HepG2 (cell line): ENCODE data around the gene HSPA14. TPM values are rescaled to one million over a fixed set of nuclear protein-coding genes. Genes with fewer than 3 reads are reported as not detected.

Experiments
- BHLHE40 ChIP-seq: IDR thresholded peaks from 2 replicates; pipeline ENCODE4 v1.6.1; 2011; ENCODE audit warnings: low read length, improper control_type of control experiment
- DR1 ChIP-seq: sonication (generic); formaldehyde crosslinking; IDR thresholded peaks from 2 replicates; pipeline ENCODE4 v1.8.0; 2021; ENCODE audit warnings: mild to moderate bottlenecking, missing genetic modification reagents, inconsistent platforms
- MBD4 ChIP-seq: IDR thresholded peaks from 2 replicates; pipeline ENCODE4 v1.6.1; 2012; ENCODE audit warnings: low read length, inconsistent platforms, borderline replicate concordance
- PHF21A ChIP-seq: sonication (generic); formaldehyde crosslinking; IDR thresholded peaks from 2 replicates; pipeline ENCODE4 v1.5.0; 2020; ENCODE audit warnings: mild to moderate bottlenecking, missing genetic modification reagents
- RFX5 ChIP-seq: IDR thresholded peaks from 2 replicates; pipeline ENCODE4 v1.6.1; 2011; ENCODE audit warnings: low read depth, low read length, improper control_type of control experiment
- SMAD9 ChIP-seq: sonication (generic); formaldehyde crosslinking; IDR thresholded peaks from 2 replicates; pipeline ENCODE4 v1.5.1; 2020; ENCODE audit warnings: mild to moderate bottlenecking, missing genetic modification reagents
- SRY ChIP-seq: sonication (generic); formaldehyde crosslinking; IDR thresholded peaks from 2 replicates; pipeline ENCODE4 v1.8.0; 2022; ENCODE audit warnings: mild to moderate bottlenecking, missing genetic modification reagents
- THYN1 ChIP-seq: sonication (generic); formaldehyde crosslinking; IDR thresholded peaks from 2 replicates; pipeline ENCODE4 v1.8.1; 2023; ENCODE audit warnings: low read depth, mild to moderate bottlenecking, moderate library complexity, missing genetic modification reagents, borderline replicate concordance
- ZKSCAN1 ChIP-seq: fragments of 150-350 bp; IDR thresholded peaks from 2 replicates; pipeline ENCODE4 v1.6.1; 2014; ENCODE audit warnings: low read length
- ZNF121 ChIP-seq: sonication (generic); formaldehyde crosslinking; IDR thresholded peaks from 2 replicates; pipeline ENCODE4 v1.5.0; 2020; ENCODE audit warnings: mild to moderate bottlenecking, missing genetic modification reagents
- ZNF777 ChIP-seq: sonication (generic); formaldehyde crosslinking; IDR thresholded peaks from 2 replicates; pipeline ENCODE4 v1.4.0; 2020; ENCODE audit warnings: missing genetic modification reagents
- polyA plus RNA-seq, 8 experiments: library from polyadenylated mRNA; depleted of rRNA in 3 of 8; stranded (reverse) in 7 of 8; unstranded in 1 of 8; fragments of >200 nt; fragmentation: Illumina TruSeq in 4 of 8; extraction: Trizol in 4 of 8; gene quantifications; 2 replicates each; pipeline versions ENCODE4 v1.2.1 to v1.2.3, GENCODE V29; 2011 to 2016; ENCODE audit warnings: low read depth in 4 of 8, missing spikeins in 1 of 8, mixed read lengths in 1 of 8; ENCODE audit not compliant: insufficient read depth in 1 of 8
- total RNA-seq, 5 experiments: library from RNA; depleted of rRNA; stranded (reverse); fragments of >200 nt; fragmentation: Illumina TruSeq; extraction: Trizol; gene quantifications; 2 replicates each; pipeline ENCODE4 v1.2.3, GENCODE V29; 2016; ENCODE audit warnings: low read depth in 1 of 5
- TF ChIP-seq, protein P1 (sequence below): sonication (generic); formaldehyde crosslinking; IDR thresholded peaks from 2 replicates; pipeline ENCODE4 v1.4.0; 2020; ENCODE audit warnings: missing genetic modification reagents, borderline replicate concordance
- TF ChIP-seq, protein P2 (sequence below): sonication (generic); formaldehyde crosslinking; IDR thresholded peaks from 2 replicates; pipeline ENCODE4 v1.5.0; 2020; ENCODE audit warnings: mild to moderate bottlenecking, missing genetic modification reagents, borderline replicate concordance
- TF ChIP-seq, protein P3 (sequence below): sonication (generic); formaldehyde crosslinking; IDR thresholded peaks from 2 replicates; pipeline ENCODE4 v1.4.0; 2020; ENCODE audit warnings: mild to moderate bottlenecking, missing genetic modification reagents
- TF ChIP-seq, protein P4 (sequence below): sonication (generic); formaldehyde crosslinking; IDR thresholded peaks from 2 replicates; pipeline ENCODE4 v1.4.0; 2020; ENCODE audit warnings: missing genetic modification reagents

HSPA14 gene
- total and polyA plus RNA-seq, 2 of the 13 experiments (the other 11 are each of a cell fraction or from before 2014, with no cell fraction given), result 10.7 to 29.8 TPM

DNA sequence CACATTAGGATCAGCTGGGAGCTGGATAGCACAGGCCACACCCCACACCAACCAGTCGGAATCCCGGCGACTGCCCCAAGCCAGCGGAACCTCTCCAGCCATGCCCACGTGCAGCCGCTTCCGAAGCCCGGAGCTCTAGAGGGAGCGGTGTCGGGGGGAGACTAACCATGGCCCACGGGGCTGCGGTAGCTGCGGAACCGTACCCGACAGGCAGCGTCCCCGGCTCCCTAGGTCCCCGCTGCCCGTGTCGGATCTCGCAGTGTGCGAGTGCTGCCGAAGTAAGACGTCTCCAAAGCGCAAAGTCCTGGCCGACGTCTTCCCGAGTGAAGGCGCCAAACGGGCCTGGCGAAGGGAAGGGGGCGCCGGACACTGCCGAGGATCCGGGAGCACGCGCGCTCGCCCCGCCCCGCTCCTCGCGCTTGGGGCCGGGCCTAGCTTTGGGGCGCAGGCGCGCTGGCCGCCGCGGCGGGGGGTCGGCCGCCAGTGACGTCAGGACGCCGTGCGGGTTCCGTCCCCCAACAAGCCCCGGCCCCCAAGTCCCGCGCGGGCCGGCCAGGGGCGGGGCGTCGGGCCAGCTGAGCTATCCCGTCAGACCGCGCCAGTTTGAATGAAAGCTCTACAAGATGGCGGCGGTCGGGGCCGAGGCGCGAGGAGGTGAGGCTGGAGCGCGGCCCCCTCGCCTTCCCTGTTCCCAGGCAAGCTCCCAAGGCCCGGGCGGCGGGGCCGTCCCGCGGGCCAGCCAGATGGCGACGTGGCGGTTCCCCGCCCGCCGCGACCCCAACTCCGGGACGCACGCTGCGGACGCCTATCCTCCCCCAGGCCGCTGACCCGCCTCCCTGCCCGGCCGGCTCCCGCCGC is 40.4 kb downstream of the HSPA14 start, which contains the start of gene SUV39H2 (continued):
- TF ChIP-seq, protein P1, sequence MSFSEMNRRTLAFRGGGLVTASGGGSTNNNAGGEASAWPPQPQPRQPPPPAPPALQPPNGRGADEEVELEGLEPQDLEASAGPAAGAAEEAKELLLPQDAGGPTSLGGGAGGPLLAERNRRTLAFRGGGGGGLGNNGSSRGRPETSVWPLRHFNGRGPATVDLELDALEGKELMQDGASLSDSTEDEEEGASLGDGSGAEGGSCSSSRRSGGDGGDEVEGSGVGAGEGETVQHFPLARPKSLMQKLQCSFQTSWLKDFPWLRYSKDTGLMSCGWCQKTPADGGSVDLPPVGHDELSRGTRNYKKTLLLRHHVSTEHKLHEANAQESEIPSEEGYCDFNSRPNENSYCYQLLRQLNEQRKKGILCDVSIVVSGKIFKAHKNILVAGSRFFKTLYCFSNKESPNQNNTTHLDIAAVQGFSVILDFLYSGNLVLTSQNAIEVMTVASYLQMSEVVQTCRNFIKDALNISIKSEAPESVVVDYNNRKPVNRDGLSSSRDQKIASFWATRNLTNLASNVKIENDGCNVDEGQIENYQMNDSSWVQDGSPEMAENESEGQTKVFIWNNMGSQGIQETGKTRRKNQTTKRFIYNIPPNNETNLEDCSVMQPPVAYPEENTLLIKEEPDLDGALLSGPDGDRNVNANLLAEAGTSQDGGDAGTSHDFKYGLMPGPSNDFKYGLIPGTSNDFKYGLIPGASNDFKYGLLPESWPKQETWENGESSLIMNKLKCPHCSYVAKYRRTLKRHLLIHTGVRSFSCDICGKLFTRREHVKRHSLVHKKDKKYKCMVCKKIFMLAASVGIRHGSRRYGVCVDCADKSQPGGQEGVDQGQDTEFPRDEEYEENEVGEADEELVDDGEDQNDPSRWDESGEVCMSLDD (CRISPR knock-in tag), result no peak; the same call in 1 of the 2 replicates
- peak; percentile 45; the same call in 1 of the 2 replicates for TF ChIP-seq ZNF121 (CRISPR knock-in tag)
- no peak for TF ChIP-seq PHF21A (CRISPR knock-in tag)
- TF ChIP-seq, protein P2, sequence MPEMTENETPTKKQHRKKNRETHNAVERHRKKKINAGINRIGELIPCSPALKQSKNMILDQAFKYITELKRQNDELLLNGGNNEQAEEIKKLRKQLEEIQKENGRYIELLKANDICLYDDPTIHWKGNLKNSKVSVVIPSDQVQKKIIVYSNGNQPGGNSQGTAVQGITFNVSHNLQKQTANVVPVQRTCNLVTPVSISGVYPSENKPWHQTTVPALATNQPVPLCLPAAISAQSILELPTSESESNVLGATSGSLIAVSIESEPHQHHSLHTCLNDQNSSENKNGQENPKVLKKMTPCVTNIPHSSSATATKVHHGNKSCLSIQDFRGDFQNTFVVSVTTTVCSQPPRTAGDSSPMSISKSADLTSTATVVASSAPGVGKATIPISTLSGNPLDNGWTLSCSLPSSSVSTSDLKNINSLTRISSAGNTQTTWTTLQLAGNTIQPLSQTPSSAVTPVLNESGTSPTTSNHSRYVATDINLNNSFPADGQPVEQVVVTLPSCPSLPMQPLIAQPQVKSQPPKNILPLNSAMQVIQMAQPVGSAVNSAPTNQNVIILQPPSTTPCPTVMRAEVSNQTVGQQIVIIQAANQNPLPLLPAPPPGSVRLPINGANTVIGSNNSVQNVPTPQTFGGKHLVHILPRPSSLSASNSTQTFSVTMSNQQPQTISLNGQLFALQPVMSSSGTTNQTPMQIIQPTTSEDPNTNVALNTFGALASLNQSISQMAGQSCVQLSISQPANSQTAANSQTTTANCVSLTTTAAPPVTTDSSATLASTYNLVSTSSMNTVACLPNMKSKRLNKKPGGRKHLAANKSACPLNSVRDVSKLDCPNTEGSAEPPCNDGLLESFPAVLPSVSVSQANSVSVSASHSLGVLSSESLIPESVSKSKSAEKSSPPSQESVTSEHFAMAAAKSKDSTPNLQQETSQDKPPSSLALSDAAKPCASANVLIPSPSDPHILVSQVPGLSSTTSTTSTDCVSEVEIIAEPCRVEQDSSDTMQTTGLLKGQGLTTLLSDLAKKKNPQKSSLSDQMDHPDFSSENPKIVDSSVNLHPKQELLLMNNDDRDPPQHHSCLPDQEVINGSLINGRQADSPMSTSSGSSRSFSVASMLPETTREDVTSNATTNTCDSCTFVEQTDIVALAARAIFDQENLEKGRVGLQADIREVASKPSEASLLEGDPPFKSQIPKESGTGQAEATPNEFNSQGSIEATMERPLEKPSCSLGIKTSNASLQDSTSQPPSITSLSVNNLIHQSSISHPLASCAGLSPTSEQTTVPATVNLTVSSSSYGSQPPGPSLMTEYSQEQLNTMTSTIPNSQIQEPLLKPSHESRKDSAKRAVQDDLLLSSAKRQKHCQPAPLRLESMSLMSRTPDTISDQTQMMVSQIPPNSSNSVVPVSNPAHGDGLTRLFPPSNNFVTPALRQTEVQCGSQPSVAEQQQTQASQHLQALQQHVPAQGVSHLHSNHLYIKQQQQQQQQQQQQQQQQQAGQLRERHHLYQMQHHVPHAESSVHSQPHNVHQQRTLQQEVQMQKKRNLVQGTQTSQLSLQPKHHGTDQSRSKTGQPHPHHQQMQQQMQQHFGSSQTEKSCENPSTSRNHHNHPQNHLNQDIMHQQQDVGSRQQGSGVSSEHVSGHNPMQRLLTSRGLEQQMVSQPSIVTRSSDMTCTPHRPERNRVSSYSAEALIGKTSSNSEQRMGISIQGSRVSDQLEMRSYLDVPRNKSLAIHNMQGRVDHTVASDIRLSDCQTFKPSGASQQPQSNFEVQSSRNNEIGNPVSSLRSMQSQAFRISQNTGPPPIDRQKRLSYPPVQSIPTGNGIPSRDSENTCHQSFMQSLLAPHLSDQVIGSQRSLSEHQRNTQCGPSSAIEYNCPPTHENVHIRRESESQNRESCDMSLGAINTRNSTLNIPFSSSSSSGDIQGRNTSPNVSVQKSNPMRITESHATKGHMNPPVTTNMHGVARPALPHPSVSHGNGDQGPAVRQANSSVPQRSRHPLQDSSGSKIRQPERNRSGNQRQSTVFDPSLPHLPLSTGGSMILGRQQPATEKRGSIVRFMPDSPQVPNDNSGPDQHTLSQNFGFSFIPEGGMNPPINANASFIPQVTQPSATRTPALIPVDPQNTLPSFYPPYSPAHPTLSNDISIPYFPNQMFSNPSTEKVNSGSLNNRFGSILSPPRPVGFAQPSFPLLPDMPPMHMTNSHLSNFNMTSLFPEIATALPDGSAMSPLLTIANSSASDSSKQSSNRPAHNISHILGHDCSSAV (CRISPR knock-in tag), result no peak
- no peak for TF ChIP-seq ZKSCAN1
- no peak for TF ChIP-seq SMAD9
- no peak for TF ChIP-seq MBD4
- no peak for TF ChIP-seq THYN1
- peak; percentile 76 for TF ChIP-seq SRY (CRISPR knock-in tag)
- TF ChIP-seq, protein P3, sequence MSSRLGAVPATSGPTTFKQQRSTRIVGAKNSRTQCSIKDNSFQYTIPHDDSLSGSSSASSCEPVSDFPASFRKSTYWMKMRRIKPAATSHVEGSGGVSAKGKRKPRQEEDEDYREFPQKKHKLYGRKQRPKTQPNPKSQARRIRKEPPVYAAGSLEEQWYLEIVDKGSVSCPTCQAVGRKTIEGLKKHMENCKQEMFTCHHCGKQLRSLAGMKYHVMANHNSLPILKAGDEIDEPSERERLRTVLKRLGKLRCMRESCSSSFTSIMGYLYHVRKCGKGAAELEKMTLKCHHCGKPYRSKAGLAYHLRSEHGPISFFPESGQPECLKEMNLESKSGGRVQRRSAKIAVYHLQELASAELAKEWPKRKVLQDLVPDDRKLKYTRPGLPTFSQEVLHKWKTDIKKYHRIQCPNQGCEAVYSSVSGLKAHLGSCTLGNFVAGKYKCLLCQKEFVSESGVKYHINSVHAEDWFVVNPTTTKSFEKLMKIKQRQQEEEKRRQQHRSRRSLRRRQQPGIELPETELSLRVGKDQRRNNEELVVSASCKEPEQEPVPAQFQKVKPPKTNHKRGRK (CRISPR knock-in tag), result no peak
- TF ChIP-seq, protein P4, sequence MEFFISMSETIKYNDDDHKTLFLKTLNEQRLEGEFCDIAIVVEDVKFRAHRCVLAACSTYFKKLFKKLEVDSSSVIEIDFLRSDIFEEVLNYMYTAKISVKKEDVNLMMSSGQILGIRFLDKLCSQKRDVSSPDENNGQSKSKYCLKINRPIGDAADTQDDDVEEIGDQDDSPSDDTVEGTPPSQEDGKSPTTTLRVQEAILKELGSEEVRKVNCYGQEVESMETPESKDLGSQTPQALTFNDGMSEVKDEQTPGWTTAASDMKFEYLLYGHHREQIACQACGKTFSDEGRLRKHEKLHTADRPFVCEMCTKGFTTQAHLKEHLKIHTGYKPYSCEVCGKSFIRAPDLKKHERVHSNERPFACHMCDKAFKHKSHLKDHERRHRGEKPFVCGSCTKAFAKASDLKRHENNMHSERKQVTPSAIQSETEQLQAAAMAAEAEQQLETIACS (CRISPR knock-in tag), result peak; percentile 56; the same call in 1 of the 2 replicates
- peak; percentile 40; the same call in 1 of the 2 replicates for TF ChIP-seq RFX5
- no peak for TF ChIP-seq BHLHE40
- TF ChIP-seq DR1 (CRISPR knock-in tag), result peak; percentile 73
- peak; percentile 84 for TF ChIP-seq ZNF777 (CRISPR knock-in tag)
